Right lobe of liver (tissue), 6 donors: ENCODE measurements around the gene STAT3. TPM values are rescaled to one million over a fixed set of nuclear protein-coding genes. Genes with fewer than 3 reads are reported as not detected.

Experiments
- ATAC-seq, 4 donors: fragments of 200-7000 bp; cut with Tn5 transposase; one replicate each; pipeline ENCODE4 v1.9.1; 2020; ENCODE audit warnings: mild to moderate bottlenecking in 4 of 4, moderate library complexity in 4 of 4
- DNase-seq, 3 donors: peaks; one replicate each; pipeline ENCODE4 v3.0.0-alpha.2; 2020
- H3K27ac ChIP-seq, 3 donors: fragments of 200-600 bp; one replicate each; pipeline ENCODE4 v1.8.0; 2022
- H3K27me3 ChIP-seq, 2 donors: fragments of 200-600 bp; one replicate each; pipeline ENCODE4 v1.8.0; 2022
- H3K36me3 ChIP-seq, 4 donors: fragments of 200-600 bp; sonication (generic) in 1 of 4; one replicate each; pipeline versions ENCODE4 v1.5.1 to v1.8.0; 2017 to 2022; ENCODE audit warnings: control low read depth in 1 of 4
- H3K4me1 ChIP-seq, 4 donors: fragments of 200-600 bp; sonication (generic) in 1 of 4; one replicate each; pipeline versions ENCODE4 v1.5.1 to v1.8.0; 2017 to 2022; ENCODE audit warnings: control low read depth in 1 of 4
- H3K4me3 ChIP-seq, 3 donors: fragments of 200-600 bp; one replicate each; pipeline ENCODE4 v1.8.0; 2022
- H3K9me3 ChIP-seq, 4 donors: fragments of 200-600 bp; sonication (generic) in 1 of 4; one replicate each; pipeline versions ENCODE4 v1.5.1 to v1.8.0; 2017 to 2022; ENCODE audit warnings: control low read depth in 1 of 4
- CTCF ChIP-seq, 4 donors: fragments of 200-600 bp in 3 of 4; fragments of 450-650 bp in 1 of 4; IDR thresholded peaks; one replicate each; pipeline versions ENCODE4 v1.5.1 to v1.8.0; 2016 to 2022; ENCODE audit warnings: antibody characterized with exemption in 4 of 4, mild to moderate bottlenecking in 2 of 4
- POLR2A ChIP-seq: fragments of 450-650 bp; IDR thresholded peaks from one replicate; pipeline ENCODE4 v1.6.1; 2017; ENCODE audit warnings: antibody characterized with exemption, mild to moderate bottlenecking
- WGBS: methylation state at CpG from one replicate; pipeline ENCODE4 v1.1.6; 2018; ENCODE audit warnings: low coverage, low lambda C conversion rate; ENCODE audit not compliant: insufficient coverage; ENCODE audit errors: missing lambda C conversion rate; 5-methylcytosine and 5-hydroxymethylcytosine counted together
- intact Hi-C, 2 donors: fragments of 100-400 bp; cut with DNase I; formaldehyde crosslinking; loops; one replicate each; pipeline versions ENCODE4 v1.11.2 to v1.14.1; 2022
- total RNA-seq, 6 experiments: library from RNA; depleted of rRNA in 2 of 6; stranded (reverse); fragments of >200 nt in 2 of 6; fragmentation: NEBNext Ultra II Directional in 3 of 6; extraction: Animal tissue kit (Norgen Biotek cat#: 25700) in 3 of 6; gene quantifications; one replicate each; pipeline versions ENCODE4 v1.1.0 to v1.2.4, GENCODE V29; 2016 to 2023
- donor health status: DM: no; HTN: yes; CAD: no.
- donor health status: DM: no; HTN: no; CAD: no.
- donor health status: DM: no; HTN: no; CAD: no.
- donor health status: DM: no; HTN: yes; CAD: no.
- donor health status: DM: no; HTN: yes; CAD: no.

Gene STAT3
- total RNA-seq, 6 experiments from 2014 or later: 108 to 267 (median 208) TPM

- Histone ChIP-seq H3K4me1 (peaks cover 0 to 15% (median 5%) of the 10 kb centered on the region in 4 donors), H3K27me3 (no peaks in the 10 kb centered on the region), H3K4me3 (no peak overlapping the region), H3K36me3 (peaks cover 11 to 86% (median 43%) of the 10 kb centered on the region in 4 donors), H3K9me3 (no peaks in the 10 kb centered on the region), H3K27ac (peak overlapping the region in 2 of 3 donors; percentile 3 to 22)
- WGBS: 27% methylated on average over 5 of the region's 5 CpGs
- no peak for TF ChIP-seq POLR2A
- TF ChIP-seq CTCF (IDR thresholded peaks at IDR 0.05): no peak
- DNase-seq (no peak), ATAC-seq (peak in 1 of 4 donors; percentile 14)
- intact Hi-C loops: loop anchor here in 1 of 2 donors (10.0 kb wide), 1 partner anchor 87 kb away; no protein-coding TSS in a partner anchor
Measured at GRCh38 chr17:42317266-42317845, 70.9 kb downstream of the STAT3 start.

GRCh38 chr17:42316755-42317154, 71.5 kb downstream of the STAT3 start:
- Histone ChIP-seq H3K27ac (no peak overlapping the region), H3K9me3 (no peaks in the 10 kb centered on the region), H3K4me1 (peaks cover 0 to 21% (median 8%) of the 10 kb centered on the region in 4 donors), H3K36me3 (peaks cover 6 to 80% (median 37%) of the 10 kb centered on the region in 4 donors), H3K27me3 (no peaks in the 10 kb centered on the region), H3K4me3 (no peak overlapping the region)
- 57% methylated on average over 2 of the region's 4 CpGs for WGBS
- ATAC-seq (no peak), DNase-seq (no peak)
- intact Hi-C loops: loop anchor here in 1 of 2 donors (10.0 kb wide), 1 partner anchor 88 kb away; no protein-coding TSS in a partner anchor
- TF ChIP-seq CTCF (IDR thresholded peaks at IDR 0.05) (no peak), POLR2A (no peak)

- peaks cover 0 to 69% (median 32%) of the 10 kb centered on the region in 4 donors for H3K36me3 ChIP-seq
- no peak for DNase-seq
- no peak for TF ChIP-seq CTCF (IDR thresholded peaks at IDR 0.05)
- no peak for TF ChIP-seq POLR2A
- no peaks in the 10 kb centered on the region for H3K27me3 ChIP-seq
- peak overlapping the region in 1 of 3 donors; percentile 2 for H3K27ac ChIP-seq
- H3K4me1 ChIP-seq: peaks cover 0 to 30% (median 12%) of the 10 kb centered on the region in 4 donors
- WGBS: 68% methylated on average over 9 of the region's 10 CpGs
- intact Hi-C loops: loop anchor here in 1 of 2 donors (10.0 kb wide), 1 partner anchor 89 kb away; no protein-coding TSS in a partner anchor
- H3K9me3 ChIP-seq: no peaks in the 10 kb centered on the region
- H3K4me3 ChIP-seq: no peak overlapping the region
- ATAC-seq: no peak
Measured at GRCh38 chr17:42315402-42316156, 72.7 kb downstream of the STAT3 start.

- no peak for TF ChIP-seq POLR2A
- no peak for TF ChIP-seq CTCF (IDR thresholded peaks at IDR 0.05)
- no peak overlapping the region for H3K4me3 ChIP-seq
- no peaks in the 10 kb centered on the region for H3K9me3 ChIP-seq
- H3K27ac ChIP-seq: no peak overlapping the region
- intact Hi-C loops: loop anchor here in 1 of 2 donors (10.0 kb wide), 1 partner anchor 91 kb away; no protein-coding TSS in a partner anchor
- WGBS: 75% methylated on average over 6 of the region's 14 CpGs
- no peak for DNase-seq
- peaks cover 0 to 55% (median 22%) of the 10 kb centered on the region in 4 donors for H3K36me3 ChIP-seq
- H3K4me1 ChIP-seq: peaks cover 0 to 30% (median 12%) of the 10 kb centered on the region in 4 donors
- ATAC-seq: no peak
- H3K27me3 ChIP-seq: no peaks in the 10 kb centered on the region
Measured at GRCh38 chr17:42313773-42314566, 74.3 kb downstream of the STAT3 start.
